Measurements from ENCODE around the gene MBOAT1.

GRCh38 chr6:20104696-20105095 lies 107.6 kb downstream of the MBOAT1 start:
- TF ChIP-seq POLR2AphosphoS5 (IDR thresholded peaks at IDR 0.05; ENCODE audit: low read depth, low read length) (no peak), SIN3A (IDR thresholded peaks at IDR 0.05; ENCODE audit: borderline replicate concordance, insufficient read depth, low read length) (no peak)
